Measurements from ENCODE around the gene NIN. TPM values are rescaled to one million over a fixed set of nuclear protein-coding genes. Genes with fewer than 3 reads are reported as not detected.
"Not testable (repeated sequence)": the region's sequence is repeated elsewhere in the genome, so short reads cannot be mapped to it uniquely, and the experiment has no call there.

The NIN gene
- total RNA-seq, 1 experiment from 2014 or later = 86.1 TPM

DNA sequence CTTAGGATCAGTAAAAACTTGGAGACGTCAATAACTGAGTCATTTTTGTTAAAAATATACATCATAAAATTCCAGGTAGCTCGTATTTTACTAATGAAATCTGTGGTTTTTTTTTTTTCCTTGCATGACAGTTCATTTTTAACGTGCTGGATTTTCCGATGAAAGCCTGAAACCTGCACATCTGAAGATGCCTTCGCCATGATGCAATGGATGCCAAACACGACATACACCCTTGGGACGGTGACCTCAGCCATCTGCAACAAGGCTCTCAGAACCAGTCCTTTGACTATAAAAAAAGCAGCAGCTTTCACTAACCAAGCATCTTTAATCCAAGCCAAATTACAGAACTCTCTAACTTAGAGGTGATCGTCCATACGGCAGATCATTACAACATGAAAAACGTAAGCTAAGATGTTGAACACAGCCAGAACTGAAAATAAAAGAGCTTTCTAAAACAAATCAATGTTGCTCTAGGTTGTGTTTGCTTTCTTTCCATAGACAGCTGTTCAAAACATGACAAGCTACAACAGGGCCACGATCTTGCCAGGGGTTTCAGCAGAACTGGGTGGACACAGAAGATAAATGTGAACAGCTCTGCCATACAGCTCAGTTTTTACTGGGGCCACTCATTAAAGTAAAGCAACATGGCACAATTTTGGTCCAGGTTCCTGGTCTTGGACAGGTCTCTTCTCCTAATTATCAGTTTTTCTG lies 7.8 kb downstream of the NIN start:
- in situ Hi-C loops (cut with HindIII; ENCODE audit: low pct_unique_long_range_greater_than_20kb, low sequenced_read_pairs) = no loop called here
- no peak for DNase-seq (ENCODE audit: low read depth, low spot score)

DNA sequence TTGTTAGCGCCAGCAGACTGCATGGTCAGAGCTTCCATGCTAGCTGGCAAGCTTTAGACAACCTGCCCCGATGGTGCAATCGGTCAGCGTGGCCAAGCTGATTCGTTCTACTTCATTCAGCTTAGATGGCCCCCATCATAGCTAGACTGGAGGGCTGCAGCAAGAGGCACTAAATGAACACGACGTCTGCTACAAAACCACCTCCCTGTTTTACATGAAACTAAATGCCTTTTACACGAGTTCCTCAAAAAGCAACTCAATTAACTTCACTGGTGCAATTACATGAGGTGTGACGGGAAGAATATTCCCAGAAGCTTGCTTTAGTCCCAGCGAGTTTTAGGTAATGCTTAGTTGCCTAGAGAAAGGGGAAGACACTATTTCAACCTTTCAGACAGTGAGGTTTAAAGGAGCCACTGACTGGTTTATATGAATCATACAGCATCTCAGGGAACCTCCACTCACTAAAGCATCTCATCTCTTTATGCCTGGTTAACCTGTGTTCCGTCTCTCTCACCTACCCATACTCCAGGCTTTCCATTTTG lies 8.4 kb downstream of the NIN start:
- no peak for DNase-seq (ENCODE audit: low read depth, low spot score)
- in situ Hi-C loops (cut with HindIII; ENCODE audit: low pct_unique_long_range_greater_than_20kb, low sequenced_read_pairs) = no loop called here

DNA sequence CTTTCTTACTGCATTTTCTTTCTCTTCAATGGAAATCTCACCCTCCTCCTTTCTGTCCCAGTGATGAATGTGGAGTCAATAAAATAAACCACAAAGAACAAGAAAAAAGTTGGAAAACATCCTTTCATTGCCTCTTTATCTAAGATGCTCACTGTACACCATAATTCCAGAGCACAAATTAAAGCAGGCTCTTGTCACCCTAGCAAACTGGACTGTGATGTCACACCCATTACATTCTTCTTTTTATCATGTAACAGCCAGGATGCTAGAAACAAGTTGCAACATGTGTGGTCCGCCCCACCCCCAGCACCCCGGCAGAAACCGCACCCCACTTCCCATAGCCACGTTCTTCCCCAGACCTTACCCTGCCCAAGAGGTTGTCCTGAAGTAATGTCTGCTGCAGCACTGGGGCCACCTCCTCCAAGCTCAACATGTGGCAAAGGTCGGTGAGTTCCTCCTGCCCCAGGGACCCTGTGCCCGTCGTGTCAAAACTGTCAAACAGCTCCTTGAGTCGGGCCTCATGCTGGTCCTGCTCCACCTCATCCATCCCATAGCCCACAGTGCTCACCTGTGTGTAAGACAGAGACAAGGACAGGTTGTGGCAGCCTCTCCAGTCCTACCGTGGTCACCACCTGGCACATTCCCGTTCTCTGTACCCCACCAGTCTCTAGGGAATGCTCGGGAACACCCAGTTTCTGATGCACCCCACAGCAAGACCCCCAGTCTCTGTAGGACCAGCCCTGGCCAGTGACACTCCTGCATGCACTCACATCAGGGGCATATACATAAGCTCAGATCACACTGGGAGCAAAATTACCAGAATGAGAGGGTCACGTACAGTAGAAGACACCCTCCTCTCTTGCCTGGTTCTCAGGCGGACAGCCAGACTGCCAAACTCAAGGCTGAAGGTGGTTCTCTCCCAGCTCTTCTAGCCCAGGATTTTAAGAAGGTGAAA lies 9.2 kb downstream of the NIN start:
- no peak for DNase-seq (ENCODE audit: low read depth, low spot score)
- in situ Hi-C loops (cut with HindIII; ENCODE audit: low pct_unique_long_range_greater_than_20kb, low sequenced_read_pairs) = no loop called here

DNA sequence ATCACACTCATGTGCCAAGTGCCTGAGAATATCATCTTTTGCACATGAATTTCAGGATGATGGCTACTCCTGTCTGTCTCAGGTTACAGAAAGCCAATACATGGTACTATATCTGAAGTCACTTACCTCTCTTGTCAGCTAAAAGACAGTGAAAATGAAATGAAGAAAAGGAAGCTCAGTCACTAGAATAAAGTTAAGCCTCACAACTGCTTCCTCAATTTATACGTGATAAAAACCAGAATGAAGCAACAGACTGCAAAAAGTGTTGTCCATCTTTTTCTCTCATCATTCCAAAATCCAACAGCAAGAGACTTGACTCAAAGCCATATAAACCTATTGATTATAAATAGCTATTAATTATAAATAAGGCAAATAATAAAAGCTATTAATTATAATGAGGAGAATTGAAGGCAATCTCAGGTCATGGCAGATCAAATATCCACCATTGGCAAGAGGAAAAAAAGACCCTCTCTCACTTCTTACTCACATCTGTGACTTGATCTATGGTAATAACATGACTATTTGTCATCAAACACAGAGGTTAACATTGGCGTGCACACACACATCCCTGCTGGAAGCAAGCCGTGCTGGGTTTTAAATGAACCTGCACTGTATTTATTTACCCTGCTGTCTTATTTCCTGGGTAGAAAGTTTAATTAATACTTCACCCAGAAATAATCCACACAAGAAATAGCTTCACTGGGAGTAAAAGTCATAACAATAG lies 10.0 kb downstream of the NIN start:
- no peak for DNase-seq (ENCODE audit: low read depth, low spot score)
- in situ Hi-C loops (cut with HindIII; ENCODE audit: low pct_unique_long_range_greater_than_20kb, low sequenced_read_pairs) = no loop called here

DNA sequence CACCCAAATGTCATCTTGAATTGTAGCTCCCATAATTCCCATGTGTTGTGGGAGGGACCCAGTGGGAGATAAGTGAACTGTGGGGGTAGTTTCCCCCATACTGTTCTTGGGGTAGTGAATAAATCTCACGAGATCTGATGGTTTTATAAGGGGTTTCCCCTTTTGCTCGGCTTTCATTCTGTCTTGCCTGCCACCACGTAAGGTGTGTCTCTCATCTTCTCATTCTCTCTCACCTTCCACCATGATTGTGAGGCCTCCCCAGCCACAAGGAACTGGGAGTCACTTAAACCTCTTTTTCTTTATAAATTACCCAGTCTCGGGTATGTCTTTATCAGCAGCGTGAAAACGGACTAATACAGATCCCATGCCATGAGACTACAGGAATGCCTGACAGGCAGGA lies 11.7 kb downstream of the NIN start:
- in situ Hi-C loops (cut with HindIII; ENCODE audit: low pct_unique_long_range_greater_than_20kb, low sequenced_read_pairs); DNase-seq (ENCODE audit: low read depth, low spot score): not testable (repeated sequence)

DNA sequence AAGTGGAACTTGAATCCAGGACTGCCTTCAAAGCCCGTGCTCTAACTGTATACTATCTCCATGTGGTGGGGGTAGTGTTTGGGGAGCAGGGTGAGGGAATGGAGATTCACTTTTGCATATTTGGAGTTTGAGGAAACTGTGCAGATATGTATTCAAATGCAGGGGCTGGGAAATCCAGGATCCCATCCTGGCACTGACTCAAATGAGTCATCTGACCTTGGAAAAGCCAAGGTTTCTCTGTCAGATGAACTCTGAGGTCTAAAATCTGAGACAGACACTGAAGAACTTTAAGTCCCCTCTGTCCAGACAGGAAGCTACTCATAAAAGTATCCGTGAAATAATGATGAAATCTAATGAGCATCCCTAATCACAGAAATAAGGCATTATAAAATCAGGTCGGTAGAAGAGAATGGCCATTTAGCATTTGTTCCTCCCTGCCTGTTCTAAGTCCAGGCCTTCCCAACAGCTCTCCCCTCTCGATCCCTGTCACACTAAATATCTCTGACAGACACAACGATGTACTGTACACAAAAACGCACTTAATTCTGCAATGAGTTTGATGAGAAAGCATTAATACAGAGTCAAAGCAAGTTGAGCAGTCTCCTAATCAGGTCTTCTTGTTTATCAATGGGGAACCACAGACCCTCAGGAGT lies 14.4 kb downstream of the NIN start:
- DNase-seq (ENCODE audit: low read depth, low spot score) = no peak

DNA sequence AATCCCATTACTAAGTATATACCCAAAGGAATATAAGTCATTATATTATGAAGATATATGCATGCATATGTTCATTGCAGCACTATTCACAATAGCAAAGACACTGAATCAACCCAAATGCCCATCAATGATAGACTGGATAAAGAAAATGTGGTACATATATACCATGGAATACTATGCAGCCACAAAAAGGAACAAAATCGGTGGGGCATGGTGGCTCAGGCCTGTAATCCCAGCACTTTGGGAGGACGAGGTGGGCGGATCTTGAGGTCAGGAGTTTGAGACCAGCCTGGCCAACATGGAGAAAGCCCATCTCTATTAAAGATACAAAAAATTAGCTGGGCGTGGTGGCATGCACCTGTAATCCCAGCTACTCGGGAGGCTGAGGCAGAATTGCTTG lies 15.4 kb downstream of the NIN start:
- in situ Hi-C loops (cut with HindIII; ENCODE audit: low pct_unique_long_range_greater_than_20kb, low sequenced_read_pairs); DNase-seq (ENCODE audit: low read depth, low spot score): not testable (repeated sequence)

More for the DNA sequence above, 14.4 kb downstream of the NIN start:
- in situ Hi-C loops (cut with HindIII; ENCODE audit: low pct_unique_long_range_greater_than_20kb, low sequenced_read_pairs) = no loop called here

DNA sequence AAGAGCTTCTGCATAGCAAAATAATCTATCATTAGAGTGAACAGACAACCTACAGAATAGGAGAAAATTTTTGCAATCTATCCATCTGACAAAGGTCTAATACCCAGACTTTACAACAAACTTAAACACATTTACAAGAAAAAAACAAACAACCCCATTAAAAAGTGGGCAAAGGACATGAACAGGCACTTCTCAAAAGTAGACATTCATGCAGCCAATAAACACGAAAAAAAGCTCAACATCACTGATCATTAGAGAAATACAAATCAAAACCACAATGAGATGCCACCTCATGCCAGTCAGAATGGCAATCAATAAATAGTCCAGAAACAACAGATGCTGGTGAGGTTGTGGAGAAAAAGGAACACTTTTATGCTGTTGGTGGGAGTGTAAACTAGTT lies 15.9 kb downstream of the NIN start:
- in situ Hi-C loops (cut with HindIII; ENCODE audit: low pct_unique_long_range_greater_than_20kb, low sequenced_read_pairs); DNase-seq (ENCODE audit: low read depth, low spot score): not testable (repeated sequence)

DNA sequence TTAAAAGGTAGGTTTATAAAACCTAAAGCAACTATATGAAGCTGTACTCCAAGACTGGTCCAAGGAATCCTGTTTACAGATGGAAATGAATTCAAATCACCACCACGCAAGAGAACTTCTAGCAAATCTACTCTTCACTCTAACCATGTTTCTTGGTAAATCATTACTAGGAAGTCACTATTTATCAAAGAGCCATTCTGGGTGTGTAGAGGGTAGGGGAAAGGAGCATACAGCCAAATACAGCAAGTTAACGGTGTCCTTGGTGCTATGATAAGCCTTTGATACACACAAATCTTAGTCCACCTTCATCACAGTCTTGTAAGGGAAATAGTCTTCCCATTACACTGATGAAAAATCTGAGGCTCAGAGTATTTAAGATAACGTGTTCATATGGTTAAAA lies 16.8 kb downstream of the NIN start:
- in situ Hi-C loops (cut with HindIII; ENCODE audit: low pct_unique_long_range_greater_than_20kb, low sequenced_read_pairs) = no loop called here
- no peak for DNase-seq (ENCODE audit: low read depth, low spot score)

DNA sequence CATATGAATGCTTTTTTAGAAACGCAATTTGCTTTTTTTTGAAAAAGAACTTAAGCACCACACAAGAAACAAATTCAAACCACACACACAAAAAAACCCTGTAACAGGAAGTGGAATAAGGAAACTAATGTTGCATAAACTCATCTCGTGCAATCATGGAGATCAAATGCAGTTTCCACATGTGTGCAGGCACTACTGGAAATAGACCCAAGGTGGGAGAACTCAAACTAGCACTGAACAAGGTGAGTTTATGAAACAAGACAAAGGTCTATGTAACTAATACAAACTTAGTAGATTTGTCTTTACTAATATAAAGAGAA lies 17.5 kb downstream of the NIN start:
- in situ Hi-C loops (cut with HindIII; ENCODE audit: low pct_unique_long_range_greater_than_20kb, low sequenced_read_pairs) = no loop called here
- no peak for DNase-seq (ENCODE audit: low read depth, low spot score)

DNA sequence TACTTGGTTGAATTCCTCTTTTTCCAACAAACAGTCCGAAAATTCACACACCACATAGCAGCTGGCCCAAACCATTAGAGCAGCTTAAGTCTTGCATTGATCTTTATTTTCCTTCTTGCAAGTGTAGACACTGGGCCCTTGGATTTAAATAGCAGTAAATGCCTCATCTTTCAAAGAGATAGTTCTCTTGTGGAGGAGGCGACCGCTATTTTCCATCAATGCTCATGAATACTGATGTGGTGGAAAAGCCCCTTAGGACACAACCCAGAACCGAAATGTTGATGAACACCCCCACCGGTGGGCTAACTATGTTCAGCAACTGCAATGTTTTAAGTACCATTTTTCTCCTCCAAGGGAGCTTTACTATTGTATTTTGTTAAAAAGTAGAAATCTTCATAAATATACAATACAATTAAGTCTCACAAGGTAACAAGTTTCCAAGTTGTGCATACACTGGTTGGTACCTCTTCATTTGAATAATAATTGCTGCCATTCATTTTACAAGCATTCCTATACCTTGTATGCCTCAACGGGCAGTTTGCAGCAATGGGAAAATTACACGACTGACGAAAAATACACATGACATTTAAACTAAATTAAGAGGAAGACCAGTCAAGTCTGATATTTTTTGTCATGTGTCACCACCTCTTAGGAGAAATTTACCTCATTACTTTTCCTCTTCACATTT lies 18.0 kb downstream of the NIN start:
- in situ Hi-C loops (cut with HindIII; ENCODE audit: low pct_unique_long_range_greater_than_20kb, low sequenced_read_pairs) = no loop called here
- DNase-seq (ENCODE audit: low read depth, low spot score) = no peak

DNA sequence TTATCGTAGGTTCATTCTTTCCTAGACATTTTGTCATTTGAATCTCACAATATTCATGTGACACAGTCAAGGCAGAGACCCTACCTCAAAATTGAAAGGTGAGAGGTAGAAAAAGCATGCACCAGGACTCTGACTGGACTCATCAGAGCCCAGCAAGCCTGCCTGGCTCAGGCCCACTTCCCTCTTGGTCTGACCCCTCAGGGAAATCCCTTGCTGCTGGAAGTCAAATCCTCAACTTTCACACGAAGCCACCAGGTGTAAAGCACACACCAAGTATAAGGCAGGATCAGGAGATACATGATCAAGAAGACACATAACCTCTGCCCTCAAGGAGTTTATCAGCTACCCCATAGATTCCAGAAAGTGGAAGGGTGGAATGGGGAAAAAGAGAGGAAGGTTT lies 18.8 kb downstream of the NIN start:
- in situ Hi-C loops (cut with HindIII; ENCODE audit: low pct_unique_long_range_greater_than_20kb, low sequenced_read_pairs) = no loop called here

DNA sequence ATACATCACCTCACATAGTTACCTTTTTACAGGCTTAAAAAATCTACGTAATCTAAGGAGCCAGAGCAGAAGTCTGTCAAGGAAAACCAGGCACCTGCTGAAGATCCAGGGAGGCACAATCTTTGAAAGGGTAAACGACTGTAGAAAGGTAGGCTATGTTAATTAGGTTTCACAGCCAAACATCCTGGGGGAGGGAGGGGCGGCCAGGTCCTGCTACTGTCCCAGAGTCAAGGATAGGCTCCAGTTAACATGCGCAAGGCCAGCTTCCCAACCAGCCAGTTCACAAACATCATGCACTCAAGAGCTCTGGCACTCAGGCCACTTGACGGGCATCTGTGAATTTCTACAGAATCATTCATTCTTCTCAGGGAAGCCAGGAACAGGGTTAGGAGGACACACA lies 22.9 kb downstream of the NIN start:
- DNase-seq (ENCODE audit: low read depth, low spot score) = no peak
- in situ Hi-C loops (cut with HindIII; ENCODE audit: low pct_unique_long_range_greater_than_20kb, low sequenced_read_pairs) = no loop called here

More for the DNA sequence above, 18.8 kb downstream of the NIN start:
- DNase-seq (ENCODE audit: low read depth, low spot score) = no peak

DNA sequence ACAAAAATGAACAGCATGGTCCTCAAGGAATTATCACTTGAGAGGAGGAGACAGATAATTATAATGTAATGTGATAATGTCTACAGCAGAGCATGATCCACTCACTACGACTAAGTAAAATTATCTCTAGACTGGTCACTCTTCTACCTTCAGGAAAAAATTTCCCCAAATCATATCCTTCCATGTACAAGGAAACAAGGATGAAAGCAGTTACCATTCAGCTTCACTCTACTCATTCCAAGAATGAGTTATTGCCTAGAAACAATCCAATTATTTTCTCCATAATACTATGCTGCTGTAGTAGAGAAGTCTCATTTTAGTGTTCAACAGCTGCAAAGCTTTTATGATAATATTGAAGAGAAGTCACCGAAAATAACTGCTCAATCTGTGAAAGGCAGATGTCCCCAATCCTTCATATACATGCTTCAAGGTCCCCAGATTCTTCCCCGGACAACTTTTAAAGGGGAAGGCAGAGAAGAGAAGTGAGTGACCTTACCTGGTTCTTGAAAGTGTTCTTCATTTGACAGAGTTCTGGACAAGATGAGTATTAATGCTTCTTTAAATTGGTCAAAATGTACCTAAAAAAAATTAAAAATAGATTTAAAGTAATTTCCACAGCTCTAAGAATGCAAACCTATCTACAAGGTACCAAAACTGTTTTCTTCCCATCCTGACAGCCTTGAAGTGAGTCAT lies 24.6 kb downstream of the NIN start:
- in situ Hi-C loops (cut with HindIII; ENCODE audit: low pct_unique_long_range_greater_than_20kb, low sequenced_read_pairs) = no loop called here
- DNase-seq (ENCODE audit: low read depth, low spot score) = no peak

DNA sequence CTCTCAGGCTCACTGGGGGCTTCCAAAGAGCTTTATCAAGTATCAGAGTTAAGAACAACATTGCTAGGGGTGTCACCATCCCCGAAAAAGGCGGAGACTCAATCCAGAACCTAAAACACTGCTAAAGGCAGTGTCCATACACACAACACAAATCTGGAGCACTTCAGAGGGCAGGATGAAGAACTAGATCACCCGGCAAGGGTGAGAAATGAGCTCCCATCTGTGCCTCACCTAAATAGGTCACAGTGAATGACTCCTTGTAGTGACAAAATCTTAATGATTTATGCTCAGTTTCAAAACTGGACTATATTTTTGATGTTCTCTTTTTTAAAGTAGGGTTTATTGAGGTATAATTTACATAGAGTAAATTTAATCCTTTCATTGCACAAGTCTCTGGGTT lies 25.6 kb downstream of the NIN start:
- DNase-seq (ENCODE audit: low read depth, low spot score) = no peak
- in situ Hi-C loops (cut with HindIII; ENCODE audit: low pct_unique_long_range_greater_than_20kb, low sequenced_read_pairs) = no loop called here

DNA sequence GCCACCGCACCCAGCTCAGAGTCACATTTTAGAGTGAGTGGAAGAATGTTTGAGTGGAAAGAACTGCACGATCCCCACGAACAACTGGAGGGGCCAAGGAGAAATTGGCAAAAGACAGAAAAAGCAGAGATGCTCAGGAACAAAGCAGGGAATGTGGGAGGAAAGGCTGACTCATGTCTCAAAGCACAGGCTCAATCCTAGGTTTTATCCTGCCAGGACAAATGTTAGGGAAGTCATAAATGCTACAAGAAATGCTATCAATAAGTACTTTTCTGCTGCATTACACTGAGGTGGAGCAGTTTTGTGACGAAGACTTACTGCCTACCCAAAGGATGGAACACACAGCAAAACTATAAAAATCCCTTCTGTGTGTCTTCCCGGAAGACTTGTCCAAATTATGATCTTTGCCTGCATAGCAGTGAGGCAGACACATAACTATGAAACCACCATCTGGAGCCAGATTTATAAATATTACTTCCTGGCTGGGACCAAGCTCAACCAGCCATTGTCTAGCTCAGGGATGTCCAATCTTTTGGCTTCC lies 26.7 kb downstream of the NIN start:
- in situ Hi-C loops (cut with HindIII; ENCODE audit: low pct_unique_long_range_greater_than_20kb, low sequenced_read_pairs) = no loop called here
- DNase-seq (ENCODE audit: low read depth, low spot score) = no peak

Measured in SK-MEL-5 (cell line).